IMR-90 (cell line): ENCODE data around the gene MYH10. TPM values are rescaled to one million over a fixed set of nuclear protein-coding genes. Genes with fewer than 3 reads are reported as not detected.

ENCODE experiments used
- ATAC-seq: fragments of 200-7000 bp; cut with Tn5 transposase; 2 replicates; pipeline ENCODE4 v1.9.1; 2020; ENCODE audit warnings: low read depth, mild to moderate bottlenecking, moderate library complexity
- BruUV-seq: library from RNA; stranded (reverse); fragments of 400-500 nt; replicated peaks from 2 replicates; lab custom pipeline; 2021; lab: Mats Ljungman, UMichigan
- CTCF ChIA-PET: fragments of 300-600 bp; formaldehyde crosslinking; extraction: SDS; loops from one replicate; lab custom pipeline; 2021; ENCODE audit warnings: antibody characterized with exemption; lab: Yijun Ruan, JAX
- POLR2A ChIA-PET: fragments of 300-600 bp; sonication (Branson Sonifier 250); formaldehyde crosslinking; loops from one replicate; lab custom pipeline; 2022; ENCODE audit warnings: antibody characterized with exemption; ENCODE audit not compliant: unreplicated experiment; lab: Charles Lee
- DNase-seq: peaks from one replicate; pipeline ENCODE4 v3.0.0; 2013
- H2AFZ ChIP-seq: replicated peaks from 2 replicates; pipeline ENCODE3; 2013; ENCODE audit warnings: low read length, mild to moderate bottlenecking; ENCODE audit not compliant: poor library complexity
- H2AK5ac ChIP-seq: 2 replicates; pipeline ENCODE4 v1.6.1; 2013; ENCODE audit warnings: low read depth, low read length, inconsistent platforms
- H2AK9ac ChIP-seq: replicated peaks from 2 replicates; pipeline ENCODE3; 2013; ENCODE audit warnings: mild to moderate bottlenecking, low read depth, low read length, moderate library complexity; ENCODE audit not compliant: poor library complexity
- H2BK120ac ChIP-seq: 2 replicates; pipeline ENCODE4 v1.6.1; 2013; ENCODE audit warnings: low read depth, low read length, inconsistent platforms
- H2BK15ac ChIP-seq: 3 replicates; pipeline ENCODE4 v1.6.1; 2013; ENCODE audit warnings: low read depth, low read length, inconsistent platforms
- H2BK20ac ChIP-seq: 2 replicates; pipeline ENCODE4 v1.6.1; 2013; ENCODE audit warnings: low read depth, mild to moderate bottlenecking, inconsistent platforms, low read length, moderate library complexity
- H2BK5ac ChIP-seq: 2 replicates; pipeline ENCODE4 v1.6.1; 2013; ENCODE audit warnings: mild to moderate bottlenecking, low read depth, low read length, inconsistent platforms; ENCODE audit not compliant: poor library complexity, severe bottlenecking
- H3K14ac ChIP-seq: replicated peaks from 2 replicates; pipeline ENCODE4 v1.6.1; 2013; ENCODE audit warnings: low read depth, low read length, inconsistent platforms
- H3K18ac ChIP-seq: 2 replicates; pipeline ENCODE4 v1.6.1; 2013; ENCODE audit warnings: low read depth, low read length, control low read depth
- H3K23ac ChIP-seq: 2 replicates; pipeline ENCODE4 v1.6.1; 2013; ENCODE audit warnings: low read depth, low read length, inconsistent platforms
- H3K27ac ChIP-seq: 2 replicates; pipeline ENCODE4 v1.5.1; 2013; ENCODE audit warnings: mild to moderate bottlenecking, control low read depth, low read length; ENCODE audit not compliant: insufficient read depth
- H3K27me3 ChIP-seq: 2 replicates; pipeline ENCODE4 v1.6.1; 2013; ENCODE audit warnings: low read length; ENCODE audit not compliant: control insufficient read depth, insufficient read depth
- H3K36me3 ChIP-seq: 2 replicates; pipeline ENCODE4 v1.6.1; 2013; ENCODE audit warnings: low read length, mixed read lengths; ENCODE audit not compliant: control insufficient read depth, insufficient read depth
- H3K4ac ChIP-seq: 2 replicates; pipeline ENCODE4 v1.6.1; 2013; ENCODE audit warnings: low read depth, low read length, inconsistent platforms
- H3K4me1 ChIP-seq: 2 replicates; pipeline ENCODE4 v1.6.1; 2013; ENCODE audit warnings: low read length, mixed read lengths; ENCODE audit not compliant: control insufficient read depth, insufficient read depth
- H3K4me2 ChIP-seq: 2 replicates; pipeline ENCODE4 v1.6.1; 2013; ENCODE audit warnings: low read depth, mild to moderate bottlenecking, control low read depth, low read length, moderate library complexity
- H3K4me3 ChIP-seq: 2 replicates; pipeline ENCODE4 v1.5.1; 2013; ENCODE audit warnings: low read depth, mild to moderate bottlenecking, control low read depth, low read length, moderate library complexity; ENCODE audit not compliant: insufficient read depth
- H3K56ac ChIP-seq: 2 replicates; pipeline ENCODE4 v1.6.1; 2013; ENCODE audit warnings: low read length, inconsistent platforms; ENCODE audit not compliant: insufficient read depth; ENCODE audit errors: extremely low read depth
- H3K79me1 ChIP-seq, 2 experiments: 2 replicates each; pipeline ENCODE4 v1.6.1; 2013; ENCODE audit warnings: low read length in 2 of 2, inconsistent platforms in 1 of 2, low read depth in 1 of 2
- H3K9ac ChIP-seq: 2 replicates; pipeline ENCODE4 v1.6.1; 2013; ENCODE audit warnings: low read depth, low read length, control low read depth
- H3K9me1 ChIP-seq: 2 replicates; pipeline ENCODE4 v1.6.1; 2013; ENCODE audit warnings: low read length, inconsistent platforms; ENCODE audit not compliant: insufficient read depth
- H3K9me3 ChIP-seq: 2 replicates; pipeline ENCODE4 v1.6.1; 2013; ENCODE audit warnings: low read length; ENCODE audit not compliant: control insufficient read depth, insufficient read depth
- H4K20me1 ChIP-seq: 2 replicates; pipeline ENCODE4 v1.6.1; 2013; ENCODE audit warnings: low read length, inconsistent platforms; ENCODE audit not compliant: insufficient read depth
- H4K5ac ChIP-seq: 2 replicates; pipeline ENCODE4 v1.6.1; 2013; ENCODE audit warnings: mild to moderate bottlenecking, low read depth, low read length, control low read depth
- H4K8ac ChIP-seq, 2 experiments: 2 replicates each; pipeline ENCODE4 v1.6.1; 2013; ENCODE audit warnings: low read depth in 2 of 2, low read length in 2 of 2, control low read depth in 1 of 2, inconsistent platforms in 1 of 2
- H4K91ac ChIP-seq: 2 replicates; pipeline ENCODE4 v1.6.1; 2013; ENCODE audit warnings: low read depth, low read length, inconsistent platforms; ENCODE audit not compliant: insufficient read depth
- NFE2L2 ChIP-seq: fragments of 150-350 bp; IDR thresholded peaks from 2 replicates; pipeline ENCODE4 v1.6.1; 2016; ENCODE audit warnings: low read depth, mild to moderate bottlenecking, low read length
- RCOR1 ChIP-seq: IDR thresholded peaks from 2 replicates; pipeline ENCODE4 v1.6.1; 2012; ENCODE audit warnings: mild to moderate bottlenecking, low read length, improper control_type of control experiment; ENCODE audit not compliant: insufficient replicate concordance
- SMC3 ChIP-seq: fragments of 150-350 bp; IDR thresholded peaks from 2 replicates; pipeline ENCODE4 v1.6.1; 2016; ENCODE audit warnings: low read depth, mild to moderate bottlenecking, antibody characterized with exemption, low read length, moderate library complexity
- WGBS, 2 experiments: methylation state at CpG; one replicate each; pipeline versions ENCODE4 v1.1.5 to v1.1.7; 2013; ENCODE audit warnings: missing lambda C conversion rate in 2 of 2; ENCODE audit not compliant: insufficient read length in 1 of 2; ENCODE audit errors: extremely low coverage in 2 of 2; 5-methylcytosine and 5-hydroxymethylcytosine counted together
- dilution Hi-C: fragments of 300-500 bp; cut with HindIII; formaldehyde crosslinking; loops from one replicate; pipeline ENCODE4 v1.14.3; 2018; ENCODE audit warnings: low sequenced_read_pairs; ENCODE audit not compliant: unreplicated experiment
- in situ Hi-C: fragments of 300-500 bp; cut with MboI; formaldehyde crosslinking; loops from 3 replicates; pipeline ENCODE4 v1.14.3; 2019; ENCODE audit warnings: low sequenced_read_pairs, inconsistent platforms, mixed read lengths
- intact Hi-C: fragments of 100-400 bp; cut with micrococcal nuclease; formaldehyde crosslinking; loops from 2 replicates; pipeline ENCODE4 v1.10.0; 2022
- polyA plus RNA-seq, 3 experiments: library from polyadenylated mRNA; depleted of rRNA; stranded (reverse); fragments of >200 nt; gene quantifications; 2 replicates each; pipeline ENCODE4 v1.2.3, GENCODE V29; 2012; ENCODE audit warnings: low replicate concordance in 1 of 3
- total RNA-seq: library from RNA; depleted of rRNA; stranded (reverse); fragments of >200 nt; gene quantifications from 2 replicates; pipeline ENCODE4 v1.2.3, GENCODE V29; 2012
- TF ChIP-seq, protein P1 (sequence below): fragments of 150-350 bp; IDR thresholded peaks from 2 replicates; pipeline ENCODE4 v1.6.1; 2017; ENCODE audit warnings: mild to moderate bottlenecking, antibody characterized with exemption, low read length, low read depth

MYH10 gene
- total and polyA plus RNA-seq, 2 of the 4 experiments (the other 2 are of a cell fraction): 71.2 to 95.2 TPM

DNA sequence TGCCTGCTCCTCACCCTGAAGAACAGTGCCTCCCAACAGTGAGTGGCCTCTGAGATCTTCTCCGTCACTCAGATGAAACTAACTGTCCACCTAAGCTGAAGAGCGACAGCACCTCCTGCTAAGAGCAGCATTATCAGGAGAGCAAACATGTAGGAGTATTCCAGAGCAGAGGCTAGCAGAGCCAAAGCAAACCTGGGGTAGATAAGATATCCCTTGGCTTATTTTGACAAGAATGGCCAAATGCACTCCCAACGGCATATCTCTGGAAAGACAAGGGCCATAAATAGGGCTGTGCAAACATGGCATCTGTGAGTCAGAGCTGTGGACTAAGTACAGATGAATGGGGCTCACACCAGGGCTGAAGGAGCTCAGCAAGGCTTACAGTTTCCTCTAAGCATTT is 98.5 kb downstream of the MYH10 start:
- no peak overlapping the region for H2AK9ac ChIP-seq
- no TSS peak for BruUV-seq
- H2AK5ac ChIP-seq: no peak overlapping the region
- peaks cover 2% of the 10 kb centered on the region; the same call in 1 of the 2 replicates for H3K4me1 ChIP-seq
- H2BK20ac ChIP-seq: no peak overlapping the region
- H3K79me1 ChIP-seq: 0 out of 4 replicates have a peak, but pooled peaks cover 0 to 3% of the 10 kb centered on the region in 2 experiments
- in situ Hi-C loops (no loop called here), intact Hi-C loops (no loop called here), dilution Hi-C loops (no loop called here)
- ChIA-PET CTCF (no interaction called here), POLR2A (no interaction called here)
- no peaks in the 10 kb centered on the region for H3K9me3 ChIP-seq
- peak; percentile 67 for ATAC-seq
- no peak overlapping the region for H3K18ac ChIP-seq
- no peak overlapping the region for H3K4ac ChIP-seq
- no peaks in the 10 kb centered on the region for H3K27me3 ChIP-seq
- H3K9ac ChIP-seq: no peak overlapping the region
- H2AFZ ChIP-seq: no peak overlapping the region
- H2BK15ac ChIP-seq: no peak overlapping the region
- no peak overlapping the region for H3K27ac ChIP-seq
- H3K56ac ChIP-seq: no peak overlapping the region
- H2BK120ac ChIP-seq: no peak overlapping the region
- no peak overlapping the region for H3K23ac ChIP-seq
- H4K5ac ChIP-seq: no peak overlapping the region
- no peak overlapping the region for H3K4me2 ChIP-seq
- no peak overlapping the region for H4K8ac ChIP-seq
- no peak overlapping the region for H3K14ac ChIP-seq
- H2BK5ac ChIP-seq: no peak overlapping the region
- TF ChIP-seq NFE2L2 (no peak), SMC3 (no peak), RCOR1 (no peak)
- TF ChIP-seq, protein P1, sequence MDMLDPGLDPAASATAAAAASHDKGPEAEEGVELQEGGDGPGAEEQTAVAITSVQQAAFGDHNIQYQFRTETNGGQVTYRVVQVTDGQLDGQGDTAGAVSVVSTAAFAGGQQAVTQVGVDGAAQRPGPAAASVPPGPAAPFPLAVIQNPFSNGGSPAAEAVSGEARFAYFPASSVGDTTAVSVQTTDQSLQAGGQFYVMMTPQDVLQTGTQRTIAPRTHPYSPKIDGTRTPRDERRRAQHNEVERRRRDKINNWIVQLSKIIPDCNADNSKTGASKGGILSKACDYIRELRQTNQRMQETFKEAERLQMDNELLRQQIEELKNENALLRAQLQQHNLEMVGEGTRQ: no peak
- H3K4me3 ChIP-seq: no peak overlapping the region
- H3K36me3 ChIP-seq: peaks cover 38% of the 10 kb centered on the region
- peak; percentile 62 for DNase-seq
- H3K9me1 ChIP-seq: peaks cover 9% of the 10 kb centered on the region; the same call in 1 of the 2 replicates
- H4K20me1 ChIP-seq: no peaks in the 10 kb centered on the region; the same call in 1 of the 2 replicates
- 44% methylated on average over 1 of the region's 3 CpGs; no CpG with 5 or more reads in 1 of the 2 experiments for WGBS, 2 experiments
- no peak overlapping the region for H4K91ac ChIP-seq
